Globus pallidus (tissue), 1 donor: ENCODE data around the gene ZNF514.
"Not testable (repeated sequence)": the region's sequence is repeated elsewhere in the genome, so short reads cannot be mapped to it uniquely, and the experiment has no call there.

Experiments
- DNase-seq: peaks from one replicate; pipeline ENCODE4 v3.0.0-alpha.2; 2015; ENCODE audit warnings: low spot score

Gene ZNF514

DNA sequence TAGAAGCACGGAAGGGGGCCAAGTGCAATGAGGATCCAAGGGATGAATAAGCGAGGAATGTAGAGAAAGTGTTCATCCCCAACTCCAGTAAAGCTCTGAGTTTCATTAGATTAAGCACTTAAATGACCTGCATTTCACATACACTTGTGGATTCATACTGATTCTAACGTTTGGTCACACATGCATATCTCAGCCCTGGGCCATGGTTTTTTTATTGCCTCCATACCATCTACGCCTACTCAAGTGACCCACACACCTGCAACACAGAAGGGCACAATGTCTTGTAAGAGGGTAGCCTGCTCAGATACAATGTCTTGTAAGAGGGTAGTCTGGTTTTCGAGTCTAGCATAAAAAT is 37.5 kb downstream of the ZNF514 start:
- no peak for DNase-seq

DNA sequence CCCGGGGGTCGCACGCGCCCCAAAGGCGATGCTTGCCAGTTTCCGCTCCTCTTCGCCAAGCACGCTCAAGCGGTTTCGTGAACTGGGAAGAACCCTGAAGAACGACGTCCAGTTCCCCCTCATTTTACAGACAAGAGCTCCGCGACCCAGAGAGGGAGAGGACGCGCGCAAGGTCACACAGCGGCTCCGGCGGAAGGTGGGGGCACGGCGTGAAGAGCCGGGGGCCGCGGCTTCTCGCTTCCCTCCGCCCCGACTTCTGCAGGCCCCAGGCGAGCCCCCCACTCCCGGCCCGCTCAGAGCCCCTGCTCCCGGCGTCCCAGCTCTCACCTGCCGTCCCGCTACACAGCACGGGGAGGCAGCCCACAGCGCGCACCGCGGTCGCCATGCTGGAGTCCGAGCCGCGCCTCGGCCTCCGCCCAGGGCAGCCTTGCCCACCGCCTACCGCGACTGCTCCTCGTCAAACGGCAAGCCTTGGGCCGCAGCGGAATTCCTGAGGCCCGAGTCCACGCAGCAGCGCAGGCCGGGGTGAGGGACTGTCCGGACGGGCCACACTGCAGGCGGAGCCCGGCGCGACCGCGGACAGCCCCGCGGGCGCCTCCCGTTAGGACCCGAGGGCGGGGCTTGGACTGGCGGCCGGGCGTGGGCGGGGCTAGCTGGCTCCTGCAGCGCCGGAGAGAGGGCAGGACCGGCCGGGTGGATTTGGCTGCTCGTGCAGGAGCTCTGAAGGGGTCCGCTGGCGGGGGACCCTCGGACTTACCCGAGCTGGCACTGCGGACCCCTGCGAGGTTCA is 38.0 kb downstream of the ZNF514 start, which contains the start of gene MRPS5:
Gene MRPS5 (minus strand): TSS at position 402 of the 790 bp plus-strand sequence. CDS start 17 bp downstream, at position 385.
- peak; percentile 80 for DNase-seq

DNA sequence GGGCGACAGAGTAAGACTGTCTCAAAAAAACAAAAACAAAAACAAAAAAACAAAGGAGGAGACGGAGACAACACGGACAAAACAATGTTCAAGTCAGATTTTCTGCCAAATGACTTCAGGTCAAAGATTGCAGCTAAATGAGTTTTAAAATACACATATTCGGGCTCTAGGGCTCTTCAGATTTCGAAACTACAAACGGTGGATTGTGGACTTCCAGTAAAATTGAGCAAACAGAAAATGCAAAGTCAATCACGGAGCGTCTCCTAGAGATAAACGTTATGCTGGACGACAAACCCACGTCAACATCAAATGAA is 38.6 kb downstream of the ZNF514 start:
- DNase-seq, result peak; percentile 4

- peak; percentile 72 for DNase-seq
These were observed 44.2 kb downstream of the ZNF514 start for GRCh38 chr2:95115418-95115817.

GRCh38 chr2:95113464-95113863 is 46.2 kb downstream of the ZNF514 start:
- DNase-seq, result no peak

GRCh38 chr2:95110395-95110794 is 49.3 kb downstream of the ZNF514 start:
- DNase-seq, result no peak

DNA sequence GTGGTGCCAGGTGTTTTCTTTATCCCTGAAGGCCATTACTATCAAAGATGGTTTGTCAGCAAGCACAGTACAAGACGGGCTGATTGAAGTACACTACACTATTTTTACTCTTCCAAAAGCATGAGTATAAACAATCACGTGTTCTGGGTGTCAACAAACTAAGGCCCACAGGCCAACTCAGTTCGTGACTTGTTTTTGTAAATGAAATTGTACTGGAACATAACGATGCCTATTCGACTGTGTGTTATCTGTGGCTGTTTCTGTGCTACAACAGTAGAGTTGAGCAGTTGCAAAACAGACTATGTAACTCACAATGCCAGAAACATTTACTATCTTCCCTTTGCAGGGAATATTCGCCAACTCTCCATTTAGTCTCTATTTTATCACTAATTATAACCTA is 50.4 kb downstream of the ZNF514 start:
- DNase-seq, result peak; percentile 30

DNA sequence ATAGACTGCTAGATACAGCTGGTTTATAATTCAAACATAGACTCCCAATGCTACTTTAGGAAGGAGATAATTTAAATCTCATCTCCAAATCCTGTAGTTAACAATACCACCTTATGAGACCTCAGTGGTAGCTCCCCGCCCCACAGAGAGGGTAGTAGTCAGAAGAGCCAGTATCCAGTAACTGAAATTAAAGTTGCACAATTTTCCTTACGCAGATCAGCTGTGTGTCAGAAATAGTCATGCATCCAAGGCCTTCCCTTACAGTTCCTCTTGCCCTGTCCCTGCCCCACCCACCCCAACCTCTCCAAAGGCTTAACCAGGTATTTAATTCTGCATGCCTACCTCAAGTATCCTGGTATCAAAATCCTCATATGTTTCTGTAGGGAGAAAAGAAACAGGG is 53.6 kb downstream of the ZNF514 start:
- no peak for DNase-seq

- DNase-seq, result no peak
These were observed 55.0 kb downstream of the ZNF514 start for GRCh38 chr2:95104606-95105005.

DNA sequence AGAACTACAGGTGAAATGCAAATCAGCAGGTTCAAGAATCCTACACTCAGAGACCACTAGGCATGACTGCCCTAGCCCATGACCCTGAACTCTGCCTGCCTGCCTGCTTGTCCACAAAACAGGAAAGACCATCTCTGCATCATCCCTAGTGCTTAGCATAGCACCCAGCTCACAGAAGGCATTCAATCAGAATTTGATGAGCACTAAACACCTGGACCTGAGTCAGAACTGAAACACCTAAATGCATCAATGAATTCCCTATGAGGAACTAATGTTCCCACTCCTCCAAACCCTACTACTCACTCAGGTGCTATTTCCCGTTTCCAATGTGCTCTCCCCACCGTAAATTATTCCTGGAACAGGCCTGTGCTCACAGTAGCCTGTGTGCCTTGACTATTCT is 59.7 kb downstream of the ZNF514 start:
- DNase-seq, result no peak

- not testable (repeated sequence) for DNase-seq
These were observed 61.4 kb downstream of the ZNF514 start for GRCh38 chr2:95098273-95098672.
